ENCODE results near the gene TSPO2. TPM values are rescaled to one million over a fixed set of nuclear protein-coding genes. Genes with fewer than 3 reads are reported as not detected.

TSPO2 gene
- total and polyA plus RNA-seq, 9 of the 15 experiments (the other 6 are each of a cell fraction or from before 2014, with no cell fraction given) = not detected

DNA sequence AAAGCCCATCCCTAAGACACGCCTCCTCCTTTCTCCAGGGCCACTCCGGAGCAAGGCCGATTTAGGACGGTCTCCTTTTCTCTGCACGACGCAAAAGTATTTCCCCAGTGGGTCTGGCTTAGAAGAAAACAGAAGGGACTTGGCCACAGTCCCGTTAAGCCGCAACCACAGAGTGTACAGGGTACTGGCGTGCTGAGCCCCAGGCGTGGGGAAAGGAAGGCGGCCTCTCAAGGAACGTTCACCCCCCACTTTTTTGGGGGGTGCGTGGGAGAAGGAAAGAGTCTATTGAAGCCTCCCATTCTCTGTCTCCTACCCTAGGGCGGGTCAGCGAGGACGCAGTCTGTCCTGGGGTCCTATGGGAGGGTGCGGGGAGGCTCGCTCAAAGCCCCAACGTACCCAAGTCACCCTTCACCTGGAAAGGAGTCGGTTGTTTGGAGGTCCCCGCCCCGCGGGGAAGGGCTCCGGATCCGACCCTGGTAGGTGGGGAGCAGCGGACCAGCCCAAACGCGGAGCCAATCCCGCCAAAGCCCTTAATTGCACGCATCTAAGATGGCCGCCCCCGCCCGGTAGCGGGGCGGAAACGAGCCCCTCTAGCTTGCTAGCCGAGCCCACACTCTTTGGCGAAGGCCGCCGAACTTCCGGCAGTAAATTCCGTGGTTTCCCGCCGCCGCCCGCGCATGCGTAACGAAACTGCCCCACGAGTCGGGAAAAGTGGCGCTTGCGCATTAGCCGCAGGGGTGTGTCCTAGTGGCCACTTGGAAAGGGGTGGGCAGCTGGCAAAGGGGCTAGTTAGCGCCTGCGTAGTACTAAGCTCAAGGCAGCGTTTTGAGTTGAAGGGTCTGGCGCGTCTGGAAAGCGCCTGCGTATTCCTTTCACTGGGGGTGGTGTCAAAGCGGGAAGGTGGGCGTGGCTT is 29.9 kb downstream of the TSPO2 start, which contains the start of gene OARD1 (continued):
- TF ChIP-seq GTF3C2 (IDR thresholded peaks at IDR 0.05; ENCODE audit: borderline replicate concordance, extremely low read depth, insufficient read length) (no peak), HNRNPLL (IDR thresholded peaks at IDR 0.05; ENCODE audit: low read depth, low read length, poor library complexity, severe bottlenecking) (peak; percentile 76), TRIM24 (IDR thresholded peaks at IDR 0.05) (0 out of 4 replicates have a peak, but pooled peaks of 1 of the 2 experiments have one; percentile 30), ZNF263 (CRISPR knock-in tag; IDR thresholded peaks at IDR 0.05; ENCODE audit: borderline replicate concordance) (peak; percentile 70; the same call in 1 of the 2 replicates), ZSCAN29 (IDR thresholded peaks at IDR 0.05) (no peak), TRIM25 (IDR thresholded peaks at IDR 0.05; ENCODE audit: borderline replicate concordance) (no peak), TCF7L2 (IDR thresholded peaks at IDR 0.05; ENCODE audit: low read depth, low read length) (no peak), SFPQ (IDR thresholded peaks at IDR 0.05; ENCODE audit: low read depth, low read length) (no peak), HSF4 (CRISPR knock-in tag; IDR thresholded peaks at IDR 0.05; ENCODE audit: borderline replicate concordance) (no peak), RCOR1 (IDR thresholded peaks at IDR 0.05; ENCODE audit: borderline replicate concordance in 1 of 2, low read depth in 2 of 2, low read length in 2 of 2) (no peak; a peak in 1 of 4 replicates), ZBTB7A (IDR thresholded peaks at IDR 0.05; ENCODE audit: borderline replicate concordance, control insufficient read depth, low read depth, low read length) (peak; percentile 79; the same call in 1 of the 2 replicates)
- TF ChIP-seq, protein P1, sequence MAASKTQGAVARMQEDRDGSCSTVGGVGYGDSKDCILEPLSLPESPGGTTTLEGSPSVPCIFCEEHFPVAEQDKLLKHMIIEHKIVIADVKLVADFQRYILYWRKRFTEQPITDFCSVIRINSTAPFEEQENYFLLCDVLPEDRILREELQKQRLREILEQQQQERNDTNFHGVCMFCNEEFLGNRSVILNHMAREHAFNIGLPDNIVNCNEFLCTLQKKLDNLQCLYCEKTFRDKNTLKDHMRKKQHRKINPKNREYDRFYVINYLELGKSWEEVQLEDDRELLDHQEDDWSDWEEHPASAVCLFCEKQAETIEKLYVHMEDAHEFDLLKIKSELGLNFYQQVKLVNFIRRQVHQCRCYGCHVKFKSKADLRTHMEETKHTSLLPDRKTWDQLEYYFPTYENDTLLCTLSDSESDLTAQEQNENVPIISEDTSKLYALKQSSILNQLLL (CRISPR knock-in tag; IDR thresholded peaks at IDR 0.05; ENCODE audit: borderline replicate concordance) = no peak
- TF ChIP-seq, protein P2, sequence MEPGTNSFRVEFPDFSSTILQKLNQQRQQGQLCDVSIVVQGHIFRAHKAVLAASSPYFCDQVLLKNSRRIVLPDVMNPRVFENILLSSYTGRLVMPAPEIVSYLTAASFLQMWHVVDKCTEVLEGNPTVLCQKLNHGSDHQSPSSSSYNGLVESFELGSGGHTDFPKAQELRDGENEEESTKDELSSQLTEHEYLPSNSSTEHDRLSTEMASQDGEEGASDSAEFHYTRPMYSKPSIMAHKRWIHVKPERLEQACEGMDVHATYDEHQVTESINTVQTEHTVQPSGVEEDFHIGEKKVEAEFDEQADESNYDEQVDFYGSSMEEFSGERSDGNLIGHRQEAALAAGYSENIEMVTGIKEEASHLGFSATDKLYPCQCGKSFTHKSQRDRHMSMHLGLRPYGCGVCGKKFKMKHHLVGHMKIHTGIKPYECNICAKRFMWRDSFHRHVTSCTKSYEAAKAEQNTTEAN (CRISPR knock-in tag; IDR thresholded peaks at IDR 0.05) = no peak; the same call in 1 of the 2 replicates
- TF ChIP-seq, protein P3, sequence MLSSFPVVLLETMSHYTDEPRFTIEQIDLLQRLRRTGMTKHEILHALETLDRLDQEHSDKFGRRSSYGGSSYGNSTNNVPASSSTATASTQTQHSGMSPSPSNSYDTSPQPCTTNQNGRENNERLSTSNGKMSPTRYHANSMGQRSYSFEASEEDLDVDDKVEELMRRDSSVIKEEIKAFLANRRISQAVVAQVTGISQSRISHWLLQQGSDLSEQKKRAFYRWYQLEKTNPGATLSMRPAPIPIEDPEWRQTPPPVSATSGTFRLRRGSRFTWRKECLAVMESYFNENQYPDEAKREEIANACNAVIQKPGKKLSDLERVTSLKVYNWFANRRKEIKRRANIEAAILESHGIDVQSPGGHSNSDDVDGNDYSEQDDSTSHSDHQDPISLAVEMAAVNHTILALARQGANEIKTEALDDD (IDR thresholded peaks at IDR 0.05) = no peak

All from K562 (cell line).